ENCODE measurements around the gene FHDC1. TPM values are rescaled to one million over a fixed set of nuclear protein-coding genes. Genes with fewer than 3 reads are reported as not detected.

FHDC1 gene
- total and polyA plus RNA-seq, 10 of the 15 experiments (the other 5 are each of a cell fraction or from before 2014, with no cell fraction given) = 0.04 to 0.12 (median 0.06) TPM; not detected in 3

DNA sequence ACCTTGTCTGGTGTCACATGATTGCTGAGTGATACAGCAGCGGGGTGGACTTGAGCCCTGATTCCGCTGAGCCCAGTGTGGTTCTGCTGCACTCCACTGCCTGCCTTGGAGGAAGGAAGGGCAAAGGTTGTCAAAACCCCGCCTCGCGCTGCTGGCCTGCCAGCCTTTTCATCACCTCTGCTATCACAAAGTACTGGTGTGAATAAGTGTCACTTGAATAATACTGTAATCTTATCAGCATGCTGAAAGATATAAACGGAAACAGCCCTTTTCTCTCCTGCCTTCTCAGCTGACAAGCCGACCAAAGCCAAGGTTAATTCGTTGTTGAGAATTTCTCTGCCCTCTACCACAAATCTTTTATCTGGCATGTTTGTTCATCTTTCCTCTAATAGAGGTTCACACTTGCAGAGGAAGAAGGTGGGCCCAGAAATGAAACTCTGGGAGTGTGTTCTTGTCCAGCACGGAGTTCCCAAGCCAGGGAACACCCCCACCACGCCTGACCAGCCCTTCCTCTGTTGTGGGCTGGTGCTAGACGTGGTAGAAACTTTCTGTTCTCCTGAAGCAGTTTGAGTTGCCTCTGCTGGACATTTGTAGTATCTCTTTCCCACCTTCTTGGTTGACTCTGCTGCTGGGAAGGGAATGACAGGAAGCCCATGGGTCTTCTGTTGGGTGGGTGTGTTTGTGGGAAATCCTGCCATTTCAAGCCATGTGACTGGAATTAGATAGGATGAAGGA lies 21.5 kb downstream of the FHDC1 start:
- FAIRE-seq (no peak), ATAC-seq (peak; percentile 70), DNase-seq (ENCODE audit: low read depth, low spot score) (no peak)
- Histone ChIP-seq H3K27ac (ENCODE audit: control insufficient read depth, insufficient read depth) (no peak overlapping the region), H3K9me3 (replicated peaks; ENCODE audit: control insufficient read depth, insufficient read depth, low read length) (no peaks in the 10 kb centered on the region), H3K27me3 (replicated peaks in 1 of 2; ENCODE audit: control insufficient read depth in 2 of 2, insufficient read depth in 2 of 2, low read length in 1 of 2) (no peaks in the 10 kb centered on the region), H3K4me1 (ENCODE audit: control insufficient read depth, insufficient read depth, low read length) (no peaks in the 10 kb centered on the region), H3K79me2 (ENCODE audit: control insufficient read depth, insufficient read depth, low read length) (no peaks in the 10 kb centered on the region), H3K4me3 (no peak overlapping the region), H4K20me1 (ENCODE audit: control insufficient read depth, insufficient read depth) (no peaks in the 10 kb centered on the region), H3K9ac (ENCODE audit: control insufficient read depth, insufficient read depth, low read length) (no peak overlapping the region), H3K36me3 (ENCODE audit: control insufficient read depth in 2 of 2, insufficient read depth in 2 of 2, low read length in 1 of 2) (no peaks in the 10 kb centered on the region), H3K4me2 (ENCODE audit: control insufficient read depth, insufficient read depth) (no peak overlapping the region), H2AFZ (ENCODE audit: control insufficient read depth, low read depth, low read length) (no peak overlapping the region)
- SMC1A ChIA-PET (ENCODE audit: uncharacterized antibody, unreplicated experiment) = no interaction called here
- in situ Hi-C loops (cut with MboI) = no loop called here
- no TSS peak for BruUV-seq (replicated peaks)
- TF ChIP-seq ZBTB40 (IDR thresholded peaks at IDR 0.05; ENCODE audit: borderline replicate concordance) = no peak
- TF ChIP-seq IKZF1 (conservative IDR thresholded peaks at IDR 0.05) = peak; percentile 39; the same call in 1 of the 2 replicates
- intact Hi-C loops (cut with micrococcal nuclease; ENCODE audit: unreplicated experiment) = no loop called here
- WGBS (ENCODE audit: insufficient coverage, insufficient replicate concordance, low lambda C conversion rate, missing lambda C conversion rate) = 33% methylated on average over 11 of the region's 11 CpGs
- POLR2A ChIA-PET = no interaction called here
- RAD21 ChIA-PET (ENCODE audit: unreplicated experiment) = no interaction called here
- CTCF ChIA-PET = no interaction called here
